NCI-H1048 (cell line): ENCODE results near the gene CNTNAP5.

Source experiments
- DNase-seq: peaks from one replicate; lab custom pipeline; 2025; lab: John Stamatoyannopoulos, UW

CNTNAP5 gene

GRCh38 chr2:124450481-124450880 lies 425.4 kb downstream of the CNTNAP5 start:
- no peak for DNase-seq

- DNase-seq = no peak
Observed at GRCh38 chr2:124476291-124476690, 451.2 kb downstream of the CNTNAP5 start.

- DNase-seq = no peak
Observed at GRCh38 chr2:124478761-124479160, 453.7 kb downstream of the CNTNAP5 start.

- no peak for DNase-seq
Observed at GRCh38 chr2:124480958-124481357, 455.9 kb downstream of the CNTNAP5 start.

GRCh38 chr2:124482044-124482443 lies 457.0 kb downstream of the CNTNAP5 start:
- DNase-seq = no peak

- DNase-seq = no peak
Observed at GRCh38 chr2:124482551-124482950, 457.5 kb downstream of the CNTNAP5 start.

- DNase-seq = no peak
Observed at GRCh38 chr2:124485659-124486058, 460.6 kb downstream of the CNTNAP5 start.

- DNase-seq = no peak
Observed at GRCh38 chr2:124489686-124490085, 464.6 kb downstream of the CNTNAP5 start.

- DNase-seq = no peak
Observed at GRCh38 chr2:124501575-124502152, 476.6 kb downstream of the CNTNAP5 start.

GRCh38 chr2:124514236-124514635 lies 489.1 kb downstream of the CNTNAP5 start:
- DNase-seq = no peak

- no peak for DNase-seq
Observed at GRCh38 chr2:124520953-124521352, 495.9 kb downstream of the CNTNAP5 start.

- no peak for DNase-seq
Observed at GRCh38 chr2:124523096-124523495, 498.0 kb downstream of the CNTNAP5 start.

- DNase-seq = no peak
Observed at GRCh38 chr2:124524155-124524915, 499.2 kb downstream of the CNTNAP5 start.

- DNase-seq = no peak
Observed at GRCh38 chr2:124526221-124526620, 501.1 kb downstream of the CNTNAP5 start.

- DNase-seq = no peak
Observed at GRCh38 chr2:124530203-124530602, 505.1 kb downstream of the CNTNAP5 start.

- peak; percentile 15 for DNase-seq
Observed at GRCh38 chr2:124533226-124533954, 508.3 kb downstream of the CNTNAP5 start.

- DNase-seq = no peak
Observed at GRCh38 chr2:124534028-124534427, 508.9 kb downstream of the CNTNAP5 start.

- DNase-seq = no peak
Observed at GRCh38 chr2:124535816-124536215, 510.7 kb downstream of the CNTNAP5 start.

- DNase-seq = no peak
Observed at GRCh38 chr2:124536591-124536990, 511.5 kb downstream of the CNTNAP5 start.

GRCh38 chr2:124538549-124538948 lies 513.5 kb downstream of the CNTNAP5 start:
- DNase-seq = no peak

GRCh38 chr2:124540805-124541204 lies 515.7 kb downstream of the CNTNAP5 start:
- no peak for DNase-seq

GRCh38 chr2:124542932-124543640 lies 518.0 kb downstream of the CNTNAP5 start:
- no peak for DNase-seq
